SIG-M5 treated with dmso at 0.1 percent for 504 hours (cell line): ENCODE results near the gene CREG1.

Experiments used
- DNase-seq: peaks from one replicate; lab custom pipeline; 2025; ENCODE audit not compliant: unreplicated experiment; lab: John Stamatoyannopoulos, UW

CREG1 gene

DNA sequence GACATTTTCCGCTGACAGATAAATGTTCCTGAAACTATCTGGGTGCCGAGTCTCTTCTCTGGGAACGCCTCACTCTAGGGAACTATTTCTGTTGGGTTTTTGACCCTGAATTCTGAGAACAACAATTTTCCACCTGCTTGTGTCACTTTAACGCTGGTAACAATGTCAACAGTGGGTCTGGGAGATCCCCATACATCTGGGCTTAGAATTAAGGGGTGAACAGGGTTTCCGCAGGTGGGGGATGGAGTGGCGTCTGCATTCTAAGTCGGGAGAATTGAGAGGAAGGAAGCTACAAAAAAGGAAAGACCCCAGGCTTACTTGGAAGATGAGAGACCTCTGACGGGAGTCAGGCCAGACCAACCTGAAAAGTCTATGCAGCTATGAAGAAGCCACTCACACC lies 44.0 kb downstream of the CREG1 start:
- no peak for DNase-seq

DNA sequence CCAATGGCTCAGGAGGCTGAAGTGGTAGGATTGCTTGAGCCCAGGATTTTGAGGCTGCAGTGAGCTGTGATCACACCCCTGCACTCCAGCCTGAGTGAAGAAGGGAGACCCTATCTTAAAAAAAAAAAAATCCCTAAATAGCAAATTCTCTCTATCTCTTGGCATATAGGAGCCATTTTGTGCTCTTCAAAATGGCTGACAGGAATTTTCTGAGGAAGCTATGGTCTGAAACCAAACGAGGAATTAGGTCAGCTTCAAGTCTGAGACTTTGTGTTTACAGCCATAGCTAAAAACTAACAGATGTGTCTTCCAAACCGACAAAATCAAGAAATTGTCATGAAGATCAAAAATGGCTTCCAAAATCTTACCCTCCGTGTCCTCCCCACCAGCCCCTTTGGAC lies 45.8 kb downstream of the CREG1 start:
- no peak for DNase-seq

DNA sequence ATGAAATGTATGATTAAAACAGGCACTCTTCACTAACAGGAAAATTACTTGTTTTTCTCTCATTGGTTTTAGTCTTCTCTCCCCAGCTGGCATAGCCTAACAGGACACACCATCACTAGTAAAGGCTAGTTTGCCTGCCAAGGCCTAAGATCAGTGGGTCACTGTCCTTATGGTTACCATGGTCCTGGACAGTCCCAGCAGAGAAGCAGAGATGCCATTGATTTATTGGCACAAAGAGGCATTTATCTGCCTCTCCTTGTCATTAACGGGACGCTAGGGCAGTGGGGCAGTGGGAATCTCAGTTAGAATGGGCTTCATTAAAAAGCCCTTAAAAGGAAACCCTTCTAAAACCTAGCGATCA lies 49.1 kb downstream of the CREG1 start:
- no peak for DNase-seq

DNA sequence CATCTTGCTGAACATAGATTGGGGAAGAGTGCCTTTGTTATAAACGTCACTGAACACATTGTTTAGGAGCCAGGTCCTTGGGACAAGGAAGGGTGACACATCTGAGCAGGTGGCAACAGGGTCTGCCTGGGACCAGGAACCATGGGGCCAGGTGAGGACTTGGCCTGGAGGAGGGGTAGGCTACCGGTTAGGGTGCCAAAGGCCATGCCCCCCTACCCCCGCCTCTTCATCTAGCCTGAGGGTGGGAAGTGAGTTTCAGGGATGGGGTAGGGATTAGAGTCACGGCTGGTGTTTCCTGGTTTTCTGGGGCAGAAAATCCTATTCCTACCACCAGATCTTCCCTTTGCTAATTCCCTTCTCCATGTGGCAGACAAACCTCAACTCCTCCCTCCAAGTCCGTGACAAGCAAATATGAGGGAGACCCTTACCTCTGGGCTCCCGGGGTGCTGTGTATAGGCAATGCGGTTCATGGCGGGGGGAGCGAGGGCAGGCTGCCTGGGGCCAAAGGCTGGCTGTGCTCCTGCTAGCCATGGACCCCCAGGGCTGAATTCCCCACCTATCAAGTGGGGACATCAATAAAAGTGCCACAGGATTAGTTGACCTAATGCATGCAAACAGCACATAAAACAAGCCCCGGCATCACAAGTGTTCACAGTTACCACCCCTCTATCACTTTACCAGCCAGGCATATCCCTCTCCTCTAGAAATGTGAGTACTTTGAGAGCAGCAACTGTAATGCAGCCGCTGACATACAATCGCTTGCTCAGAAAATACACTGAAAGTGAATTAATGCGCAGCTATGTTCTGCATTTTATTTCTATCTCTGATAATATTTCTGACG lies 49.7 kb downstream of the CREG1 start:
- DNase-seq: no peak

DNA sequence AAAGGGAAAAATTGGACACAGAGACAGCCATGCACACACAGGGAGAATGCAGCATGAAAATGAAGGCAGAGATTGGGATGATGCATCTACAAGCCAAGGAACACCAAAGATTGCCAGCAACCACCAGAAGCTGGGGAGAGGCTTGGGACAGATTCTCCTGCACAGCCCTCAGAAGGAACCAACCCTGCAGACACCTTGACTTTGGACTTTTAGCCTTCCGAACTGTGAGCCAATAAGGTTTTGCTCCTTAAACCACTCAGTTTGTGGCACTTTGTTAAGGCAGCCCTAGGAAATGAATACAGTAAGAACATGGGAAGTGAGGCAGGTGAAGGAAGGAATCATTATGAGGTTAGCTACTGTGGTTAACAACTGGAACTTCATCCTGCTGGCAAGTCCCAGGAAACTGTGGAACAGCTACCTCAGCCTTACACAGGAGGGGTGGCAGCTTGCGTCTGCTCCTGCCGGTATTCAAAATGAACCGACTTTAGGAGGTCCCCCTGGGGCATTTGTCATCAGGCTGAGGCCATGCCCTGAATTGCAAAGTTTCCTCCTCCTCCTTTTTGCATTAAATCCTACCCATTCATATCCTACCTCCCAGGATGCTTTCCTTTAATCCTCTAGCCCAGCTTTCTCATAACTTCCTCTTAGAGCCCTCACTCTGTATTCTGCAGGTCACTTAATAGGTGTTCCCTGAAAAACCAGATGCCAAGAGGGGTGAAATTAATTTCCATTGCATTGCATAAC lies 50.7 kb downstream of the CREG1 start:
- DNase-seq: no peak

DNA sequence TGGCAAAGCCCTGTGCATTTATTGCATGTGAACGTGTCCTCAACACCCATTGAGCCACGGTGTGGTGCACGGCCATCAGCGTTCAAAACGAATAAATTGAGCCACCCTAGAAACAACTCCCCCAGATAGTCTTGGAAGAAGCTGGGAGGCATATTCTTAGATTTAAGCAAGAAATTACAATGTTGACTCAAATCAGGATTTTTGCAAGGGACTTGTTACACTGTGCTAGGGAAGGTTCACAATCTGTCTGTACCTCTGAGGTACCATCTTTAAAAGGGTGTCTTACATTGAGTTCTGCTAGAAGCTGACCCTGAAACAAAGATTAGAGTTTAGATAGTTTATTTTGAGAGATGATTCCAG lies 51.4 kb downstream of the CREG1 start:
- DNase-seq: no peak

DNA sequence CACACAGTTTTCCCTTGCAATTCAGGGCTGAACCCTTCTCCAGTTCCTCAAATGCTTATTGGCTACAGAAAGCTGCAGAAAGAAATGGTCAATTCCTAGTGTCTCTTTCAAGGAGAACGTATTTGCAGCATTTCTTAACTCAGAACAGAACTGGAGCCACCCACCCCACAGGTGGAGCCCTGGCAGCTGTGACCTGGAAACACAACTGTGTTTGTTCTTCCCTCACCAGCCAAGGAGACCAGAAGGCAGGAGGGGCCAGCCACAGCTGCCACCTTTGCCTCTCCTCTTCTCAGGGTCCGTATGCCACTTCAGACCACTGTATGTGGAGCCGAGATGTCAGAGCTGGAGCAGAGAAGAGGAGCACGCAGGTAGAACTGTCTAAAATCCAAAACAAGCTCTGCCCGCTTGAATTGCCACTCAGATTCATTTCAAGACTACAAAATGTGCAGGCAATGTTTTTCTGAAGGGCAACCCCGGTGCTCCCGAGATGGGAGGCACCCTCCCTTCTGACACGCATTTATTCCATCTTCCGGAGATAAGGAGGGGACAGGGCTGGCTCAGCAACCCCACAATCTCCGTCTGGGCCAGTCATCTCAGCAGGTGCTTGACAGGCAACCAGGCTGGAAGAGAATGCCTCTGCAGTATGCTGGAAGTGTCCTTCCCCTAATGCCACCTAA lies 51.9 kb downstream of the CREG1 start:
- no peak for DNase-seq

DNA sequence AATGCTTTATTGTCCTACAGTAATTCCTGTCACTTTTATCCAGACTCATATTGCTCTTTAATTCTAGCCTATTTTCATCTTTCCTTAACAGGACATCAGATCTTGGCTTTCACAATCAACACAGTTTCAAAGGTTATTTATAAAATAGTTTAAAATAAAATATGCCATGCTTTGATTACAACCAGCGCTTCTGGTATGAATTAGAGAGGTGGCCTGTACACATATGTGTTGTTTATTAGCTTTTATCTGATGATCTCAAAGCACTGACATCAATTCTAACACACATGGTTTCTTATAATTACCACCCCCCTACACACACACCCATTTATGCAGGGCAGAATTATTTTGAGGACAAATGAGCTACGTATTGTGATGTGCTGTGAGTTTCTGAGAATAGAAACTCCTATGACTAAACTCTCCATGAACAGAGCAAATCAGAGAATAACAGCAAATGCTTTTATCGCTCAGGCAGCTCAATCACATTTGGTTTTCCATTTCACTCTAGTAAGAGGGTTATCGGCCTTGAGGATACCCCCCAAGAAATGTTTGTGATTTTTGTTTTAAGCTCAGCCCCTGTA lies 53.2 kb downstream of the CREG1 start:
- DNase-seq: no peak

DNA sequence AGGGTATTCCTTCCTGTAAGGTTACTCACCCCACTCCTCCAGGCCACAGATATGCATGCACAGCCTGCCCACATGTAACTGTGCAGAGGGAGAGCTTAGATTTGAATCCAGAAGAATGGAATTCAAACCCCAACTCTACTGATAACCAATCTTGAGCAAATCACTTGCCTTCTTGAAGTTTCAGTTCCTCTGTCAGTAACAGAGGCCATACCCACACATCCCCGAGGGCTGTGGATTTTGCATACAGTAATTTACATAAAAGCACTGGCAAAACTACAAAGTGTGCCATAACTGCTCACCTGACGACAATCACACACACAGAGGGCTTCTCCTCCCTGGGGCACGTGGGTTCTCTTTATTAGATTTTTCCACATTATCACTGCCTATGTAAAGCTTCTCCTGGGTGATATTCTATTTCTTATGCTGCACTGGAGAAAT lies 53.9 kb downstream of the CREG1 start:
- peak; percentile 54 for DNase-seq

DNA sequence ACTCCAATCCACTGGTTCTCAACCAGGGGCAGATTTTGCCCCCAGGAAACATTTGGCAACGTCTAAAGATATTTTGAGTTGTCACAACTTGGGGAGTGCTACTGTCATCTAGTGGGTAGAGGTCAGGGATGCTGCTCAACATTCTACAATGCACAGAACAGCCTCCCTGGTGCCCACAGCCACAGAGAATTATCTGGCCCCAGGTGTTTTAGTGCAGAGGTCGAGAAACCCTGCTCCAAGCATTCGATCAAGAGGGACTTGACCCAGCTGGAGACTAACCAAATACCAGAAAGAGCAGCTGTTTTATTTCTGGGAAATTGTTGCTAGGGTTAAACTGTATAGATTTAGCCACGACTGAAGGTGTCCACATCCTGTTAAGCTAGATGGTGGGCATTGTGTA lies 54.5 kb downstream of the CREG1 start:
- DNase-seq: no peak

DNA sequence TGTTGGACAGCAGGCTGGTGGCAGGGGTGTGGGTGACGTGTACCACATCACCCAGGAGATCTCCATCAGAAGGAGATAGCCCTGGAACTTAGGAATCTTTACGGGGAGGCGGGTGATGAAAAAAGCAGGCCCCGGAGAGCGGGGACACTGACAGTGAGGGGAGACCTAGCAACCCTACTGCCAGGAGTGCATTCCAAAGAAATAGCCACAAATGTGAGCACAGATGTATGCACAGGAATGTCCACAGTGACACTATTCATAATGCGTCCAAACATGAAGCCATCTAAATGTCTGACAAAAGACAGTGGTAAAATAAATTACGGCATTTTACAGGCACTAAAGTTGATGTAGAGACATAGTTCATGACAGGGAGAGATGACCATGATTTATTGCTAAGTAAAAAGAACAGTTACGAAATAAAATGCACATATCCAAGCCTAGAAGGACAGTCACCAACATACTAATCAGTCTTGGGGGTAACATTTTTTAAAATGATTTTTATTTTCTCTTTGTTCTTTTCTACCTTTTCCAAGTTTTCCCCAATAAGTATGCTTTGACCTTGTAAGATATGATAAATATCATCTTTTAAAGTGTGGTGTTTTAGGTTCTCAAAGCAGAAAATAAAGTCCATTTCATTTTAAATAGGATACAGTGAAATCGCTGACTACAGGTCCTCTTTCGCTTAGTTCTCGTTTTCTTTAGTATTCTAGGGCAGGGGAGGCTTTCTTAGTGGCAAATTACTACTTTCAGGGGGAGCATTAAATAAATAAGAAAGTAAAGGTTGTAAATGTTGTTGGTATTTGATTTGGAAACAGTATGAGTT lies 56.6 kb downstream of the CREG1 start:
- DNase-seq: no peak

DNA sequence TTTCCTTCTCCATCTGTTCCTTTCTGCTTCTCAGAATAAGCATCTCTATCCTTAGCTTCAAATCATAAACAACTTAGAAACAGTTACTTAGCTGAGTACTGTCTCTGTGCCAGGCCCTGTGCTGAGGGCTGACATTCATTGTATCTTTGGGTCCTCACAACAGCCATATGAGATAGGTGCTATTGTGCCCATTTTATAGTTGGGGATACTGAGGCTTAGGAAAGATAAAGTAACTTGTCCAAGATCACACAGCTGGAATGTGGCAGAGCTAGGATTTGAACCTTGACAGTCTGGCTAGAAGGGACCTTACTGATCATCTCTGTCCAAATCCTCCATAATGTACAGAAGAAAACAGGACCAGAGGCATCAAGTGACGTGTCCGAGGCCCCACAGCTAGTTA lies 60.2 kb downstream of the CREG1 start:
- DNase-seq: no peak

DNA sequence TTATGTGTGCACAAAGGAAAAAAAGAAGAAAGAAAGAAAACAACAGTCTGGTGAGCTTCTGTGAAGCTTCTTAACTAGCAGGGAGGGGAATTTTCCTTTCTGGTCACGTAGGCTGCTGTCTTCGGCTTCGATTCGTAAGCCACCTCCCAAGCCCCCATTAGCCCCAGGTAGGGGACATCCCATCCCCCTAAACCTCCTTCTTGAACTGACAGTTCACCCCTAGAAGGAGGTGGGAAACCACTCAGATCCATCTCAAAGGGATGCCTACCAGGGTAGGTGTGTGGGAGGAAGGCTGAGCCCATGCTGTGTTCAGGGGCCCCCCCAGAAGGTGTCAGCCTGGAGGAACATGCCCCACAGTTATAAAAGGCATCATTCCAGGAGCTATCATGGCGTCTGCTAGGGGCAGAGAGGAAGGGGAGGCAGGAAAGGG lies 61.1 kb downstream of the CREG1 start:
- no peak for DNase-seq

DNA sequence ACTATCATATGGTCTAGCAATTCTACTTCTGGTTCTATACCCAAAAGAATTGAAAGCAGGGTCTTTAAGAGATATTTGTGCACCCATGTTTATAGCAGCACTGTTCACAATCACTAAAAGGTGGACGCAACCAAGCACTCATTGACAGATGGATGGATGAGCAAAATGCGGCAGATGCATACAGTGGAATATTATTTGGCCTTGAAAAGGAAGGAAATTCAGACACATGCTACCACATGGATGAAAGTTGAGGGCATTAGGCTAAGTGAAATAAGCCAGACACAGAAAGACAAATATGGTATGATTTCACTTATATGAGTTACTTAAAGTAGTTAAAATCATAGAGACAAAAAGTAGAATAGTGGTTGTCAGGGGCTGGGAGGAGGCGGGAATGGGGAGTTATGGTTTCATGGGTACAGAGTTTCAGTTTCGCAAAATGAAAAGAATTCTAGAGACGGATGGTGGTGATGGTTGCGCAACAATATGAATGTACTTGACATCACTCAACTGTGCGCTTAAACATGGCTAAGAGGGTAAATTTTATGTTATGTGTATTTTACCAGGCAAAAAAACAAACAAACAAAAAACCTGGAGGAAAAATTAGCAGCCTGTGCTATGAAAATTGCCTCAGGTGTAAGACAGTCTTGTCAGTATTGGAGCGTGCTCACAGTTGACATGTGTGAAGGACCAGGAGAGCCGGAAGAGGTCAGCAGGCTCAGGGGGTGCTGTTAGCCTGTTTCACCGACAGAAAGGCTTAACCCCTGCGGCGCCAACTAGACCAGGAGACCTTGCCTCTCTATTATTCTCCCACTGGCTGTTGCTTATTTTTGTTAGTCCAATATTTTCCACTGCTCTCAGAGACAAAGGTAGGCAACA lies 61.7 kb downstream of the CREG1 start:
- peak; percentile 41 for DNase-seq
